Breast epithelium (tissue), 3 donors: ENCODE measurements around the gene RPS6KA1.

Source experiments
- CTCF ChIP-seq, 3 donors: fragments of 450-650 bp; IDR thresholded peaks; one replicate each; pipeline ENCODE4 v1.5.1; 2016 to 2017; ENCODE audit warnings: antibody characterized with exemption in 3 of 3, mild to moderate bottlenecking in 3 of 3, moderate library complexity in 3 of 3
- POLR2A ChIP-seq: fragments of 450-650 bp; IDR thresholded peaks from one replicate; pipeline ENCODE4 v1.6.1; 2016; ENCODE audit warnings: antibody characterized with exemption, mild to moderate bottlenecking, moderate library complexity
- POLR2AphosphoS5 ChIP-seq, 3 donors: sonication (generic); formaldehyde crosslinking; IDR thresholded peaks; one replicate each; pipeline ENCODE4 v1.6.1; 2017; ENCODE audit warnings: antibody characterized with exemption in 3 of 3

- TF ChIP-seq CTCF (IDR thresholded peaks at IDR 0.05): no peak
- TF ChIP-seq POLR2A: no peak
- no peak for TF ChIP-seq POLR2AphosphoS5 (IDR thresholded peaks at IDR 0.05)
Observed at GRCh38 chr1:26583646-26584485, 54.3 kb downstream of the RPS6KA1 start.
